HT-29 (cell line): Measurements from ENCODE around the gene HKDC1. TPM values are rescaled to one million over a fixed set of nuclear protein-coding genes. Genes with fewer than 3 reads are reported as not detected.
"Not testable (repeated sequence)": the region's sequence is repeated elsewhere in the genome, so short reads cannot be mapped to it uniquely, and the experiment has no call there.

Experiments used
- DNase-seq: peaks from one replicate; pipeline ENCODE4 v3.0.0-alpha.2; 2015; ENCODE audit warnings: low spot score
- total RNA-seq: library from RNA; depleted of rRNA; stranded (reverse); fragments of >200 nt; shearing (Covaris generic); gene quantifications from 2 replicates; pipeline ENCODE4 v1.2.3, GENCODE V29; 2014

HKDC1 gene
- total RNA-seq, 1 experiment from 2014 or later, result 29.7 TPM

- no peak for DNase-seq
Observed at GRCh38 chr10:69241575-69241974, 21.4 kb downstream of the HKDC1 start.

GRCh38 chr10:69242040-69242851 lies 22.1 kb downstream of the HKDC1 start:
- no peak for DNase-seq

- no peak for DNase-seq
Observed at GRCh38 chr10:69242852-69243212, 22.7 kb downstream of the HKDC1 start.

- no peak for DNase-seq
Observed at GRCh38 chr10:69243817-69244216, 23.7 kb downstream of the HKDC1 start.

GRCh38 chr10:69246036-69246435 lies 25.9 kb downstream of the HKDC1 start:
- DNase-seq, result no peak

GRCh38 chr10:69246581-69247312 lies 26.6 kb downstream of the HKDC1 start:
- DNase-seq, result no peak

- DNase-seq, result no peak
Observed at GRCh38 chr10:69247313-69247710, 27.2 kb downstream of the HKDC1 start.

GRCh38 chr10:69248117-69248730 lies 28.1 kb downstream of the HKDC1 start:
- DNase-seq, result no peak

- DNase-seq, result no peak
Observed at GRCh38 chr10:69250041-69250440, 29.9 kb downstream of the HKDC1 start.

GRCh38 chr10:69251417-69251816 lies 31.3 kb downstream of the HKDC1 start:
- DNase-seq, result not testable (repeated sequence)

GRCh38 chr10:69253171-69253570 lies 33.0 kb downstream of the HKDC1 start:
- DNase-seq, result no peak

- DNase-seq, result no peak
Observed at GRCh38 chr10:69254877-69255276, 34.7 kb downstream of the HKDC1 start.

- DNase-seq, result no peak
Observed at GRCh38 chr10:69259547-69260243, 39.6 kb downstream of the HKDC1 start.

- no peak for DNase-seq
Observed at GRCh38 chr10:69261184-69261583, 41.1 kb downstream of the HKDC1 start.

- DNase-seq, result no peak
Observed at GRCh38 chr10:69262292-69262751, 42.2 kb downstream of the HKDC1 start.

- DNase-seq, result no peak
Observed at GRCh38 chr10:69265521-69265920, 45.4 kb downstream of the HKDC1 start.

GRCh38 chr10:69268761-69269416 lies 48.8 kb downstream of the HKDC1 start:
- DNase-seq, result no peak

GRCh38 chr10:69269761-69270160 lies 49.6 kb downstream of the HKDC1 start:
- no peak for DNase-seq

- DNase-seq, result no peak
Observed at GRCh38 chr10:69270990-69271389, 50.9 kb downstream of the HKDC1 start.

GRCh38 chr10:69272624-69273023 lies 52.5 kb downstream of the HKDC1 start:
- no peak for DNase-seq

- DNase-seq, result no peak
Observed at GRCh38 chr10:69275444-69275843, 55.3 kb downstream of the HKDC1 start.
